ENCODE results near the gene DAPK1. TPM values are rescaled to one million over a fixed set of nuclear protein-coding genes. Genes with fewer than 3 reads are reported as not detected.

DAPK1 gene
- total RNA-seq, 2 donors from 2014 or later, result 39.1 to 40.6 TPM

DNA sequence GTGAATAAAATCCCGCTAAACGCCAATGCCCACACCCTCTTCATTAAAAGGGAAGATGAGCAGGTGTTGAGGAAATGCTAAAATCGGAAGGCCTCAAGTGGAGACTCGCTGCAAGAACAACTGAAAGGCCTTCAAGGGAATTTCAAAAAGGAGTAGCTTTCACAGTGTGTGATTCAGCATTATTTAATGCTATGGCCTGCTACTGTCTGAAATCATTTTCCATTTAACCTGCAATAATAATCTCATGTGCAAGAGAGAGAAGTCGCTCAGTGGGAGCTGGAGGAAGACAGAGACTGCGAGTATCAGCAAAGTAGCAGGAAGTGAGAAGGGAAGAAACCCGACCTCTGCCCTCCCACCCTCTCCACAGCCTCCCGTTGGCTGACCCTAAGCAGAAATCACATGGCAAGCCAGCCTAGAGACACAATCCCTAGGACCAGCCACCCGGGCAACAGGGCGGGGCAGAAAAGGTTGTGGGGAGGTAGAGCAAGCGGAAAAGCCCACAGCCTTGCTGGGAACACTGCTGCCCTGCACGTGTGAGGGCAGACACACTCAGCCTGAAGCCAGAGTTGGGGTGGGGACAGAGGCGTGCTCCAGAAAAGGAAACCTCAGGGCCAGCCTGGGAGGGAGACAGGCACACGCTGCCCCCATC is 188.3 kb downstream of the DAPK1 start:
- TF ChIP-seq, protein P1, sequence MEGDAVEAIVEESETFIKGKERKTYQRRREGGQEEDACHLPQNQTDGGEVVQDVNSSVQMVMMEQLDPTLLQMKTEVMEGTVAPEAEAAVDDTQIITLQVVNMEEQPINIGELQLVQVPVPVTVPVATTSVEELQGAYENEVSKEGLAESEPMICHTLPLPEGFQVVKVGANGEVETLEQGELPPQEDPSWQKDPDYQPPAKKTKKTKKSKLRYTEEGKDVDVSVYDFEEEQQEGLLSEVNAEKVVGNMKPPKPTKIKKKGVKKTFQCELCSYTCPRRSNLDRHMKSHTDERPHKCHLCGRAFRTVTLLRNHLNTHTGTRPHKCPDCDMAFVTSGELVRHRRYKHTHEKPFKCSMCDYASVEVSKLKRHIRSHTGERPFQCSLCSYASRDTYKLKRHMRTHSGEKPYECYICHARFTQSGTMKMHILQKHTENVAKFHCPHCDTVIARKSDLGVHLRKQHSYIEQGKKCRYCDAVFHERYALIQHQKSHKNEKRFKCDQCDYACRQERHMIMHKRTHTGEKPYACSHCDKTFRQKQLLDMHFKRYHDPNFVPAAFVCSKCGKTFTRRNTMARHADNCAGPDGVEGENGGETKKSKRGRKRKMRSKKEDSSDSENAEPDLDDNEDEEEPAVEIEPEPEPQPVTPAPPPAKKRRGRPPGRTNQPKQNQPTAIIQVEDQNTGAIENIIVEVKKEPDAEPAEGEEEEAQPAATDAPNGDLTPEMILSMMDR (IDR thresholded peaks at IDR 0.05), result no peak
- H3K27ac ChIP-seq, result no peak overlapping the region
- DNase-seq (ENCODE audit: low spot score) (no peak), ATAC-seq (ENCODE audit: insufficient number of reproducible peaks, low FRiP score, low read depth) (no peak)
- H3K36me3 ChIP-seq, result peaks cover 7% of the 10 kb centered on the region
- no peaks in the 10 kb centered on the region for H3K27me3 ChIP-seq (replicated peaks; ENCODE audit: insufficient read depth)
- H3K4me1 ChIP-seq (ENCODE audit: control insufficient read depth in 1 of 2, low read depth in 2 of 2), result no peaks in the 10 kb centered on the region
- no peak overlapping the region for H3K4me3 ChIP-seq
- H3K9me3 ChIP-seq, result no peaks in the 10 kb centered on the region

DNA sequence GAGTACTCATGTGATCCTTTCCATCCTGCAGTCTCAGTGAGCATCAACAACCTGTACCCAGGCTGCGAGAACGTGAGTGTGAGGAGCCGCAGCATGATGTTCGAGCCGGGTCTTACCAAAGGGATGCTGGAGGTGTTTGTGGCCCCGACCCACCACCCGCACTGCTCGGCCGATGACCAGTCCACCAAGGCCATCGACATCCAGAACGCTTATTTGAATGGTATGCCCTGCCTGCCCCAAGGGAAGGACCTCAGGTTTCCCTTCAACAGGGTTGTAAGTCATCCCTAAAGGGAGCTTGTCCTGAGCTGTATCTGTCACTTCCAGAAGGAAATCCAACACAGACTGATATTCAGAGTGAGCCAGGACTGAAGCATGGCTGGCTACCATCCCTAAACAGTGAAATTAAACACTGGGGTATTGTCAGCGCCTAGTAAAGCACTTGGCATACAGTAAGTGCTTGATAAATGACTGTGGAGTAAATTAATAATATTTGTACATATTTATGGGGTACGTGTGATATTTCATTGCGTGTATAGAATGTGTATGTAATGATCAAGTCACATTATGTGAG is 188.9 kb downstream of the DAPK1 start:
- no peak overlapping the region for H3K27ac ChIP-seq
- ATAC-seq (ENCODE audit: insufficient number of reproducible peaks, low FRiP score, low read depth), result no peak
- TF ChIP-seq, protein P1 (IDR thresholded peaks at IDR 0.05), result no peak

GRCh38 chr9:87687207-87687606 is 189.5 kb downstream of the DAPK1 start:
- no peaks in the 10 kb centered on the region for H3K9me3 ChIP-seq
- DNase-seq (ENCODE audit: low spot score), result no peak
- no peak overlapping the region for H3K27ac ChIP-seq
- H3K36me3 ChIP-seq, result no peaks in the 10 kb centered on the region
- no peaks in the 10 kb centered on the region for H3K4me1 ChIP-seq (ENCODE audit: control insufficient read depth in 1 of 2, low read depth in 2 of 2)
- TF ChIP-seq, protein P1 (IDR thresholded peaks at IDR 0.05), result no peak
- no peak for ATAC-seq (ENCODE audit: insufficient number of reproducible peaks, low FRiP score, low read depth)
- H3K27me3 ChIP-seq (replicated peaks; ENCODE audit: insufficient read depth), result no peaks in the 10 kb centered on the region
- H3K4me3 ChIP-seq, result no peak overlapping the region

More for the DNA sequence above, 188.9 kb downstream of the DAPK1 start:
- no peaks in the 10 kb centered on the region for H3K4me1 ChIP-seq (ENCODE audit: control insufficient read depth in 1 of 2, low read depth in 2 of 2)
- no peak overlapping the region for H3K4me3 ChIP-seq
- peaks cover 6% of the 10 kb centered on the region for H3K36me3 ChIP-seq
- no peaks in the 10 kb centered on the region for H3K9me3 ChIP-seq
- no peaks in the 10 kb centered on the region for H3K27me3 ChIP-seq (replicated peaks; ENCODE audit: insufficient read depth)
- no peak for DNase-seq (ENCODE audit: low spot score)

DNA sequence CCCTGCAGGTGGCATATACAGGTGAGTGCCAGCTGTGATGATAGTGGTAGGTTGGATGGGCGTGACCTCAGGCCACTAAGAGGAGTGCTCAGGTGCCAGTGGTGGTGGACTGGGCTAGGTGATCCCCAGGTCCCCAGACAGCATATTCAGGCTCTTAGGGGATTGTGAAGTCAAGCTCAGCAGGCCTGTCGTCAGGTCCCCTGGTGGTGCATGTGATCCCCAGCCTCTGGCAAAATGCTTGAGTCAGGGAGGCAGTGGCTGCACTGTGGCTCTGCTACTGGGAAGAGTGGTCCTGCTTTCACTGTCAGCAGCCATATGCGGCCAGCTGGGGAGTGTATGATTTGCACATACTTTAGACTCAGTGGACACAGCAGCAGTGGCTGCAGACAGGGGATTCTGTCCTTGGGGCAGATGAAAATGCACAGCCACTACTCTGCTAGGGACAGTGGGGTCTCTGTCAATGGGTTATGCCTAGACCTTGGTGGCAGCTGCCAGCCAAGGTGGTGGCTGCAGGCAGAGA is 196.6 kb downstream of the DAPK1 start:
- Histone ChIP-seq H3K4me1 (ENCODE audit: control insufficient read depth in 1 of 2, low read depth in 2 of 2) (no peaks in the 10 kb centered on the region), H3K27me3 (replicated peaks; ENCODE audit: insufficient read depth) (no peaks in the 10 kb centered on the region), H3K9me3 (no peaks in the 10 kb centered on the region), H3K27ac (no peak overlapping the region), H3K36me3 (no peaks in the 10 kb centered on the region), H3K4me3 (no peak overlapping the region)
- TF ChIP-seq, protein P1 (IDR thresholded peaks at IDR 0.05), result no peak
- no peak for ATAC-seq (ENCODE audit: insufficient number of reproducible peaks, low FRiP score, low read depth)
- DNase-seq (ENCODE audit: low spot score), result no peak

DNA sequence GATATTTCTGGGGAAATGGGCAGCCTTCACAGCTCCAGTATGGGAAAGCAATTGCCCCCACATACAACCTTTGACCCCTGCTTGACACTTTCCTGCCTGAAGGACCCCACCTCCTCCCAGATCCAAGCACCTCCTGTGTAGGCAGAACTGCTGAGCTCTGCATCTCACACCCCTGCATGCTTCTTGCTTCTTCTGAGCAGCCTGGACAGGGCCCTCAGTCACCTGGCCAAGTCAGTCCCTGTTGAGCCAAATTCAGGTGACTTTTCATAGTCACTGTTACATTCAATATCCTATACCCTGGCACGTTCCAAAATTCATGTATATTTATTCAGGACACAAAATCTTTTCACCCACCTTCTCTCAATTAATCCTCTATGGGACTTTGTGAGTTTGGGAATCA is 197.9 kb downstream of the DAPK1 start:
- DNase-seq (ENCODE audit: low spot score) (no peak), ATAC-seq (ENCODE audit: insufficient number of reproducible peaks, low FRiP score, low read depth) (no peak)
- Histone ChIP-seq H3K4me3 (no peak overlapping the region), H3K36me3 (no peaks in the 10 kb centered on the region), H3K4me1 (ENCODE audit: control insufficient read depth in 1 of 2, low read depth in 2 of 2) (no peaks in the 10 kb centered on the region), H3K9me3 (no peaks in the 10 kb centered on the region), H3K27ac (no peak overlapping the region), H3K27me3 (replicated peaks; ENCODE audit: insufficient read depth) (no peaks in the 10 kb centered on the region)
- TF ChIP-seq, protein P1 (IDR thresholded peaks at IDR 0.05), result no peak
